Measurements from ENCODE around the gene PDE10A.
"Not testable (repeated sequence)": the region's sequence is repeated elsewhere in the genome, so short reads cannot be mapped to it uniquely, and the experiment has no call there.

Gene PDE10A

DNA sequence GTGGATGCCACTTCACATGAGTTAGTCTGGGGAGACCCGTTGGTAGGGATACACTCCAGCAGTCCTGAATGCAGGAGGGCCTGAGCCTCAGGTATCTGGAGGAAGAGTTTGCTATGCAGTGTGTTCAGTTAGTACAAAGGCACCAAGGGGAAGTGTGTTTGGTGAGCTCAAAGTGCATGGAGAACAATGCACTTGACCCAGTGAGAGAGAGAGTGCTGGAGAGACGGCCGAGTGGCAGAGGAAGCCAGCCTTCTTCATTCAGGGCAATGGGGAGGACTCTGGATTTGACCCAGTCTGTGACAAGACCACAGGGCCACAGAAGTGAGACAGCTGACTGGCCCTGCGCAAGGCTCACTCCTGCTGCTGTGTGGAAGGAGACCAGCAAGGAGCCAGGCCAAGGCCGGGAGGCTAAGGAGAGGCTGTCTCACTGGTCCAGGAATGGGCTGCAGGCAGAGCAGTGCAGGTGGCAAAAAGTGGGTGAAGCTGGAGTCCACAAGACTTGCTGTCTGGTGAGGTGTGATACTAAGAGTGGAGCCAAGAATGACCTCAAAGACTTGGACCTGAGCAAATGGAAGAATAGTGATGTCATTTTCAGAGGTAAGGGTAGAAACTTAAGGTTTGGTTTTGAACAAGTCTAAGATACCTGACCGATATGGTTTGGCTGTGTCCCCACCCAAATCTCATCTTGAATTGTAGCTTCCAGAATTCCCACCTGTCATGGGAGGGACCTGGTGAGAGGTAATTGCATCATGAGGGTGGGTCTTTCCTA, 38.0 kb downstream of the PDE10A start:
- no peak for DNase-seq (ENCODE audit: low spot score)

DNA sequence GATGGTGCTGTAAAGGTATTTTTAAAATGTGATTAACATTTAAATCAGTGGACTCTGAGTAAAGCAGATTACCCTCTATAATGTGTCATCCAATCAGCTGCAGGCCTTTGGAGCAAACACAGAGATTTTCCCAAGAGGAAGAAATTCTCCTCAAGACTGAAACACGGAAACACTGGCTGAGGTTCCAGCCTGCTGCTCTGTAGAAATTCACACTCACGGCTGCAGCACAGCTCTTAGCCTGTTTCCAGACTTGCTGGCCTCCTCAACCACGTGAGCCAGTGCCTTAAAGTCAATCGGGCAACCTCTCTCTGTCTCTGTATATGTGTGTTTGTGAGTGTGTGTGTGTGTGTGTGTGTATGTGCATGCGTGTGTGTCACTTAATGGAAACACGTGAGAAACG, 41.1 kb downstream of the PDE10A start:
- DNase-seq (ENCODE audit: low spot score) = no peak

DNA sequence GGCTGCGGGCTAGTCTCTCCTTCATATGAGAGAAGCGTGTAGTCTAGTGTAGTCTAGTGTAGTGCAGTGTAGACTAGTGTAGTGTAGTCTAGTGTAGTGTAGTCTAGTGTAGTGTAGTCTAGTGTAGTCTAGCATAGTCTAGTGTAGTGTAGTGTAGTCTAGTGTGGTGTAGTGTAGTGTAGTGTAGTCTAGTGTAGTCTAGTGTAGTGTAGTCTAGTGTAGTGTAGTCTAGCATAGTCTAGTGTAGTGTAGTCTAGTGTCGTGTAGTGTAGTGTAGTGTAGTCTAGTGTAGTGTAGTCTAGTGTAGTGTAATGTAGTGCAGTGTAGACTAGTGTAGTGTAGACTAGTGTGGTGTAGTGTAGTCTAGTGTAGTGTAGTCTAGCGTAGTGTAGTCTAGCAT, 44.1 kb downstream of the PDE10A start:
- DNase-seq (ENCODE audit: low spot score) = not testable (repeated sequence)

DNA sequence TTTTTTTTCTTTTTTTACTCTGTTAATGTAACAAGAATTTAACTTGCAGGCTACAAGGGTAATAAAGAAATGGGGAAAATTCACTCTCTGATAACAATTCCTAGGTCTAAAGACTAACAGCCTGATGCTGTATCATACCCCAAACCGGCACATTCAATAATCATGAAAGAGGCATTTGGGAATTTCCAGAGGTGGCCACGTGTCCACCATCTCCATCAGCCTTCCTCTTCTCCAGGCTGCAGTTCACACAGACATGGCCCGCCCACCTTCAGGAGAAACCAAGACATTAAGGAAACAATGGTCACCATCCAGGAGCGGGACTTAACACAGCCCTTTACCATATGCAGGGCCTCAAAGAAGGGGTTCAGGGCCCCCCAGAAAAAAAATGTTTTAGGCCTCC, 44.8 kb downstream of the PDE10A start:
- no peak for DNase-seq (ENCODE audit: low spot score)

DNA sequence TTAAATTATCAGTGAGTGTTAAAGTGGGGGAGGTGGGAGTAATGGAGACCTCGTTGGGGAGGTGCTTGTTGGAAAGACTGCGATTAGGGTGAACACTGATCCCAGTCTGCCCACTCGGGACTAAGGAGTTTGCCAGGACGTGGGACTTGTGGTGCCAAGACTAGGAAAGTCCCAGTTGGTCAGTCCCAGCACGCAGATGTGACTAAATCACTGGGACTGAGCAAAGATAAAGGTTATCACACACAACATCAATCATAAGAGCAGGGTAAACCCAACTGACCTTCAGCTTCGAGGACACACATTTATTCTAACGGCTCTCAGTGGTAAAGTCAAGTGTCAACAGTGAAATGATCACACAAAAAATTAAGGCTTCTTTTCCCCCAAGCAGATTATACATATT, 45.5 kb downstream of the PDE10A start:
- DNase-seq (ENCODE audit: low spot score) = no peak

DNA sequence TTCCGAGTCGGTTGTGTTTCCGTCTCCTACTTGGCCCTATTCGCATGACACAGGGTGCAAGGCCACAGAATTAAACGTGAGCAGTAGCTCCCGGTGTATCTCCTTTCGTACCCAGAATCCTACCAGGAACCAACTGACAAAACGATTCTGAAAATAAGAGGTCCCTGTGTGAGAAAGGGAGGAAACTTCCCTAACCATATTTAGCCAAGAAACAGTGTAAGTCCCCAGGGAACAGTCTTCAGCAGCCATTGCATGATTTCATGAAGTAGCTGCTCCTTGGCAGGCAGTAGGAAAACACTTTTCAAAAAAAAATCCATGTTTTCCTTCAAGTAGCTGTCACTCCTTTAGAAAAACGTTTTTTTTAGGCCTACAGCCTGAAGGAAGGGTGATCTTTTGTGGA, 46.9 kb downstream of the PDE10A start:
- no peak for DNase-seq (ENCODE audit: low spot score)

DNA sequence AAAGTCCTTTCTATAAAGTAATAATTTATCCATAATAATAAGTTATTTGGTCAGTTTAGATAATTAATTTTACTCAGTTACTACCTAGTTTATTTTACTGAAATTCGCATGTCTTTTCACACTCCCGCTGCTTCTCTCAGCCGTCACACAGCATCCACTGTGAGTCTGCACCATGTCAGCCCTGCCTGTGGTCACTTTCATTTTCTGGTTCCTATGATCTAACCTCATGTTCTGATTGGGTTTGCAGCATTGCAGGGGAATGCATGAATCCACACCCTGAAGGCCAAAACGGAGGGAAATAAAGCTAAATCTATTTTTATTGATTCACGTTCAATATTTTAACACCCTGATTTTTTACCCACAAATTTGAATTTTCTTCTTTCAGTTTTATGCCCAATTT, 47.4 kb downstream of the PDE10A start:
- no peak for DNase-seq (ENCODE audit: low spot score)

DNA sequence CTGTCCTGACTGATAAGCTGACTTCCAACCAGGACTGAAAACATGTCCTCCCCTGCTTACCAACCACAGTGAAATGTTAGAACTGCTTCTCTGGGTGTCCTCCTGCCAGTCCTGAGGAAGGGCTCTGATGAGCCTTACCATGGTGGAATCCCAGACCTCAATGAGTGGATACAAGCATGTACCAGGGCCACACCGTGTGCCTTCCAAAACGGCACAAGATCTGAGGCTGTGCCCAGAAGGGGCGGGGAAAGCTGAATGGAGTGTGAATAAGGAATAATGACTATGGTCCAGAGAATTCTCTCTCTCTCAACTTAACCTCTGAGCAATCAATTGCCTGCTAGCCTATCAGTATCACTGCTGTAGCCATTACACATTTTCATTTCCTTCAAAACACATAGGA, 51.7 kb downstream of the PDE10A start:
- DNase-seq (ENCODE audit: low spot score) = no peak

DNA sequence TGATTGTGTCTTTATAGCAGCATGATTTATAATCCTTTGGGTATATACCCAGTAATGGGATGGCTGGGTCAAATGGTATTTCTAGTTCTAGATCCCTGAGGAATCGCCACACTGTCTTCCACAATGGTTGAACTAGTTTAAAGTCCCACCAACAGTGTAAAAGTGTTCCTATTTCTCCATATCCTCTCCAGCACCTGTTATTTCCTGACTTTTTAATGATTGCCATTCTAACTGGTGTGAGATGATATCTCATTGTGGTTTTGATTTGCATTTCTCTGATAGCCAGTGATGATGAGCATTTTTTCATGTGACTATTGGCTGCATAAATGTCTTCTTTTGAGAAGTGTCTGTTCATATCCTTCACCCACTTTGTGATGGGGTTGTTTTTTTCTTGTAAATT, 54.5 kb downstream of the PDE10A start:
- DNase-seq (ENCODE audit: low spot score) = not testable (repeated sequence)

DNA sequence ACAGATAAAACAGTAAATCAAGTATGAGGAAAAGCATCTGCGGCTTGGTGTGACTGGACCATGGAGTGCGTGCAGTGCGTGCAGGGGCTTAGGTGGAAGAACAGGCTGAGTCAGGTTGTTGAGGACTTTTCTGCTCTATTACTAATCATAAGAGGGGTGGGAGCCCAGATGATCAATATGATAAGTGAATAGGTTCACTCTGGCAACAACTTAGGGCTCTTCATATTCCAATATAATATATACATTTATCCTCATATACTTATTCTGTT, 56.4 kb downstream of the PDE10A start:
- no peak for DNase-seq (ENCODE audit: low spot score)

DNA sequence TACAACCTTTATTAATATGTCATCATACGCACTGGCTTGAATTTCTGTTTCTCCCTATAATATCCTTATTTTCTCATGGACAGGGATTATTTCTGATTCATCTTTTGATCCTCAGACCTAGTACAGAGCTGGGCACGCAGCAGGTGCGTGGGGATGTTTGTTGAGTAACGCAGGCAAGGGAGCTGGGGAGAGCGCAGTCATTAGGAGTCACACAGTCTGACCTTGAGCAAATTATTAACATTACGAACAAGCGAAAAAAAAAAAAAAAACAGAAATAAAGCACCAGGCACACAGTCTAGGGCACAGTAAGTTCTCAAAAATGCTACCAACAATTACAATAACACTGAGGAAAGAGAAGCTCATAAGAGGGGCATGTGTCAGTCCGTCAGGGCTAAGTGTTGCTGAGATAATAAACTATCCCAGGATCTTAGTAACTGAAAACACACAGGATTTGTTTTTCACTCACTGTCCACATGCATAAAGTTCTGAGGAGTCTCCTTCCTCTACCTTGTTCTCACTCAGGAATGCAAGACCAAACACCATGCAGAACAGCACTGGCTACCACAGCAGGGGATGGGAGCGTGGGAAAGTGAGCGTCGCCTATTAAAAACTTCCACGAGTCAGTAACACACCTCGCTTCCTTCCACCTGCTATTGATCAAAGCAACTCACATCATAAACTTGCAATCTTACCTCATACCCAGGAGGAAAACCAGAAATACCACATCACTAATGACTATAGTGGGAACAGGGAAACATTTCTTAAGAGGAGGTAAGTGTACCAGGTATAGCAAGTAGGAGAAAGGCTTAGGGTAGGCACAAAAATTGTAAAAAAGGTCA, 56.9 kb downstream of the PDE10A start:
- peak; percentile 9 for DNase-seq (ENCODE audit: low spot score)

DNA sequence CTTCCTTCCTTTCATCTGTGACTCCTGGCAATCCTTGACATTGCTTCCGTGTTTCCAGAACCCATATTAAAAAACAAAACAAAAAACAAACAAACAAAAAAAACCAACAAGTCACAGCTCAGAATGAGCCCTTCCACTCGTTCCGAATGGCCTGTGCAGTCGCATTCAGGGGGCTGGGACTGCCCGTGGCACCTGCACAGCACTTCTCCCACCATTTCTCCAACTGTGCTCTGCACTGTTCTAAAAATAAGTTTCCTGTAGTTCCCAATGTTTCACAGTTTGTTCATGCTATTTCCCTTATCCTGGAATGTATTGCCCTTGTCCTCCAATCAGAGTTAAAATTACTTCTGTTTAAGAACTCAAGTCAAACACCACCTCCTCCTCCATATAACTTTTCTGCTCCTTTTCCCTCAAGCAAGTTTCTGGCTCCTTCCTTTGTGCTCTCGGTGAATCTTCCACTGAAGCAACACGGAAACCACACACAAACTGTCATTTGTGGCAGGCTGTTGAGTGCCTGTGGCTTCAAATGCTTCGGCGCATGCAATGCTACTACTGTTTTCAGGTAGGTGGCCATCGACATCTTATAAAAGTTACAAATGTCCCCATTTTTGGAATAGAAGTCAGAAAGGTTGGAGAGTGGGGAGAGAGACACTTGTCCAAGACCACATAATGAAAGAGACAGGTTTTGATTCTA, 57.7 kb downstream of the PDE10A start:
- no peak for DNase-seq (ENCODE audit: low spot score)

DNA sequence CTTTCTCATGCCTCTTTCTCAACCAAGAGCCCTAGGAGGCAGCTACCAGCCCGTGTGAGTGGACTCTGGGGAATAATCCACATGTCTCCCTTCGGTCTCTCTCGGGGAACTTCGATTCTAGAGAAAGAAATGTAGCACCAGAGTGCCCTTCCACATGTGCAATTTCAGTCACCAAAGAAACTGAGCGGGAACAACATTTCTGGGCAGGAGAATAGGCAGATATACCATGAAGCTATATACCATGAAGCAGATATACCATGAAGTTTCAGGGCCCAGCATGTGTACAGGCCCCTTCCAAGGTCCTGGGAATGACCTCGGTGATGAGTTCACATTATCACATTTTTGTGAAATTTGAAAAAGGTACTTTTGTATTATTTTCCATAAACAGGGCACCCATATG, 60.8 kb downstream of the PDE10A start:
- DNase-seq (ENCODE audit: low spot score) = no peak

DNA sequence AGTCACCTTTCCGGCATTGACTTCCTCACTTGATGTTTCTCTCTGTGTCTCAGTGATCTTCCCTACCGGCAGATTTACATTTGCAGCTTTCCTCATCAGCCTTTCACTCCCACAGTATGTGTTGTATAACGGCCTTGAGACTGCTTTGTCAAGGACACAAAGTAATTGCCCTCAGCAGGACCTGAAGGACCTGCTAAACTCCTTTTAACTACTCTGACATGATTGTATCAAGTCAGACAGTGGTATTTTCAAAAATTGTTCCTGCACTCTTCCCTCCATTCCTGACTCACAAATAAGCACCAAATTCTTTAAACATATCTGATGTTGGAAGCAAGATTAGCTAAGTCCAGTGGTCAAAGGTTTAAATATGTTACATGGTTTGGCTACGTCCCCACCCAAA, 62.4 kb downstream of the PDE10A start:
- no peak for DNase-seq (ENCODE audit: low spot score)

DNA sequence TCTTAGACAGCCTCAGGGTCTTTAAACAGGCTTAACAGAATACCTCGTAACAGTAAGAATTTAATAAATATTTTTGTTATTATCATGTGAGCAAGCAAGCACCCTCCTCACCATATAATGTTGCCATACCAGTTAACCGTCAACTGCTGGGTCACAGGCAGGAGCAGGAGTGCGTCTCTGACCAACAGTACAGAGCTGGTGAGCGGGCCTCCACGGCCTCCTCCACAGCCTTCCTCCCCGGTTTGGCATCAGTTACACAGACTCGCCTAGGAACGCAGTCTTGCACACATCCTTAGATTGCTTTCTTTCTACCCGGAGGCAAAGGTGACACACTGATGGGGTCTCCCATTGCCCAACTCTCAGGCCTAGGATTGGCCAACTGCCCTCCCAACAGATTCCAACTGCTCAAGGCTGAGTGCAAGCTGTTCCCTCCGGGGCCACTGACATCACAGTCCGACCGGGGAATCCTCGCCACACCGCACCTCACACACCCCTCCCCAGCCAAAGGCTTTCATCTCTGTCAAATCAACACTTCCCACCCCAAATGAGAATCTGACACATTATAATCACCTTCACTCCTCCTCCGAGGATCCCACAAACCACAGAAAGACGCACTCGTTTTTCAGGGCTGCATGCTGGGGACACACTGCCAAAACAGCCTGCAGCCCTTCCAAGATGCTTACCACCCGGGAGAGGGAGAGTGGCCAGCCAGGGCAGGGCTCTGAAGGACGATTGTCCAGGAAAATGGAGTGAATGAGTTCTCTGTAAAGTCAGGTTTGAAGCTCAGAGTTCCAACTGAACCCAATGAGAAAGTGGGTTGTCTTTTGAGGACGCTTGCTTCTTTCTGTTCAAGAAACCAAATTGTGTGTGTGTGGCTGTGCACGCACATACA, 63.2 kb downstream of the PDE10A start:
- no peak for DNase-seq (ENCODE audit: low spot score)

DNA sequence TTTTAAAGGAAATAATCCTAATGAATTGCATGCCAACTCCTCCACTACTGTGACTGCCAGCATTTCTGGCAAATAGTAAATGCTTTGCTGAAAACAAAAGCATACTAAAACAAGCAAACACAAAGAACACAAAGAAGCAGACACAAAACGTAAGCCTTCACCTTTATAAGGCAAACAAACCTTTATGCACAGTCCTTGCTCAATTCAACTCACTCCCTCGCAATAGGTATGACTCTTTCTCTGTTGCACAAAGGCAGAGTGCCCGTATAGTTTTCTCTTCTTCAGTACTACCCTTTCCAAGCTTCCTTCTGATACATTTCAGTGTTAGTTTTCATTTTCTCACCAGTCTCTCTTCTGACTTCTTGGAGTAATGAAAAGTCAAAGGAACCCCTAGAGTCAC, 63.9 kb downstream of the PDE10A start:
- DNase-seq (ENCODE audit: low spot score) = no peak

DNA sequence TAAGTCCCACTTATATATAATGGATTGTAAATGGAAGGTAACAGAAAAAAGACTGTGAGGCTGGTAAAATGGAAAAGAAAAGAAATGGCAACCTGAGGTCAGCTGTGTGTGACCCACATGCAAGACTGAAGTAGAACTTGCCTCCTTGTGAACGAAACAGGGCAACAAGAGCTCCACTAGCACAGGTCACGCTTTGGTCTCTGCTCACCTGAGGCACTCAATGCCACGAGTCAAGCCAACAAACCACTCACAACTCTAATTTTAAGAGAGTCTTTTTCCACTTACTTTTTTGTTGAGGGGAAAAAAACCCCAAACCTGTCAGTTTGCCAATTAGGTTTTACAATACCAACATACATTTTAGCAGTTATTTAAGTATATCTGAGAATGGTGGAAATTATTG, 65.2 kb downstream of the PDE10A start:
- DNase-seq (ENCODE audit: low spot score) = no peak

DNA sequence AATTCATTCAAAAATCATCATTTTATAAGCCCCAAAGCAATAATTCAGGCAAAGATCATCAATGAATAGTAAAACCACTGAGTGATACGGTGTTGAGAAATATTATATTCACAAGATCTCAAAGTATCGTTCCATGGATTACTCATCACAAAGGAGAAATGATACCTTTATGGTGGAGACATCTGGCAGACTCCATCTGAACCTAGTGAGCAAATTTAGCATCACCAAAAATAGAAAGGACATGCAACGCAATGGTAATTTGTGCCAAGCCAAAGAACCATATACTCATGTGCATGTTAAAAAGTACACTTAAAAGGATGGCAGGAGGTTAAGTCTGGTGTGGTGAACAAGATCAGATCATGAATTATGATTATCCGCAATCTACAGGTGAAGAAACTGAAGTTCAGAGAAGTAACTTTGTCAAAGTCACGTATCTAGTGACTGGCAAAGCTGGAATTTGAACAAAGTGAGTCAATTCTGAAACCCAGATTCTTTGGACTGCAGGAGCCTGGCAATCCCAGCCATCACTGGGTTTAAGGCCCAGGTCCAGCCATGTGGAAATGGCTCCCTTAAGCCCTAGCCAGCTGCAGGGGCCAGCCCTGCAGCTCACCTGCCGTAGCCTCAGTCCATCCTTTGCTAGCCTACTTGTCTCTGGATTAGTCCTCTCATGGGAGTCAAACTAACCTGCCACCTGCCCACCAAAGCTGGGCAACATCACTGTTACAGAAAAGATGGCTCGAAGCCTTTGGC, 68.3 kb downstream of the PDE10A start:
- DNase-seq (ENCODE audit: low spot score) = no peak

DNA sequence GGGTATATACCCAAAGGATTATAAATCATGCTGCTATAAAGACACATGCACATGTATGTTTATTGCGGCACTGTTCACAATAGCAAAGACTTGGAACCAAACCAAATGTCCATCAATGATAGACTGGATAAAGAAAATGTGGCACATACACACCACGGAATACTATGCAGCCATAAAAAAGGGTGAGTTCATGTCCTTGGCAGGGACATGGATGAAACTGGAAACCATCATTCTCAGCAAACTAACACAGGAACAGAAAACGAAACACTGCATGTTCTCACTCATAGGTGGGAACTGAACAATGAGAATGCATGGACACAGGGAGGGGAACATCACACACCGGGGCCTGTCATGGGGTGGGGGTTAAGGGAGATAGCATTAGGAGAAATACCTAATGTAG, 70.1 kb downstream of the PDE10A start:
- DNase-seq (ENCODE audit: low spot score) = not testable (repeated sequence)

DNA sequence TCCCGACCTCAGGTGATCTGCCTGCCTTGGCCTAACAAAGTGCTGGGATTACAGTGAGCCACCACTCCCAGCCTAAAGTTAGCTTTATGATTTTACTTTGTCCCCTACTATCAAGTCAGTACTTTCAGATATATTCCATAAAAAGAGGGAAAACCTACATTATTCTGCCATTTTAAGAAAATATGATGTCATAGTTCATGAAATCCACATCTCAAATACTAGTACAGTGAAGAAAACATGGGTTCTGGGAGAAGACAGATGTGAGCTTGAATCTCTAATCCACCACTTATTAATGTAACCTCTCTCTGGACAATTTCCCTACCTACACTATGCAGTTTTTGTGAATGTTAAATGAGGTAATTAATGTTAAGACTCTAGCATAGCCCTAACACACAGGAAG, 74.5 kb downstream of the PDE10A start:
- no peak for DNase-seq (ENCODE audit: low spot score)

DNA sequence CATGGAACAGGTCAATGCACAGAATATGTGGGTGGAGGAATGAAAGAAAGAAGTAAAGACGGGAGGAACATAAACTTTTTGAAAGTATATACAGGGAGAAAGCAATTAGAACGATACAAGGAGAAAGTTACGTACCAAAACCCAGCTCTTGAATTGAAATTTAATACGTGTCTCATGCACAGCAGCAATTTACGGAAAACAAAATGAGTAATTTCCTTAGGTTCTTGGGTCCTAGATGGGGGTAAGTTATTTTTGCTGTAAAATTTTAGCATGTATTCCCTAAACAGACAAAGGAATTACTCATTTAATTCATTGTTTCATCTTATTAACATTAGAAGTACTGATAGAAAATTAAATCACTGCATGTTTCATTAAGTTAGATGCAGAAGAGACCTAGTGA, 75.8 kb downstream of the PDE10A start:
- no peak for DNase-seq (ENCODE audit: low spot score)

DNA sequence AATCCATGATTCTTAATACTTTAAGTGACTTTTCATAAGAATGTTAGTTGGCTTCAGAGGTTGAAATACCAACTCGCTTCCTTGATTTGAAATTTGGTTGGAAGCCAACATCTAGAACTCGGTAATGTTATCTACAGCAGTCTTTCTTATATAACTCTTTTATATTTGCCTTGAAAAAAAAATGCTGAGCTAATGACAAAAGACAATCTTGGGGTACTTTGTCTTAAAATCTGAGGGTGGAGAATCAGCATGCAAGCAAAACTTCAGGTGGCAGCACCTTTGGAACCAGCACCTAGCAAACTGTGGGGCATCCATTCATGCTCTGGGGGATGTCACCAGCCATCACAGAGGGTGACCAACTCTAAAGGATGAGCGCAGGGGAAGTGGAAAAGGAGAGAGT, 76.3 kb downstream of the PDE10A start:
- DNase-seq (ENCODE audit: low spot score) = no peak

All from SW480 (cell line).